HG03095 (cell line): ENCODE results near the gene ELMO1.

ENCODE experiments used
- ATAC-seq: cut with Tn5 transposase; IDR thresholded peaks from one replicate; pipeline ENCODE4 v1.9.1; 2021; ENCODE audit warnings: moderate library complexity; ENCODE audit not compliant: unreplicated experiment

Gene ELMO1

GRCh38 chr7:37201003-37201875 lies 247.4 kb downstream of the ELMO1 start:
- peak; percentile 56 for ATAC-seq

DNA sequence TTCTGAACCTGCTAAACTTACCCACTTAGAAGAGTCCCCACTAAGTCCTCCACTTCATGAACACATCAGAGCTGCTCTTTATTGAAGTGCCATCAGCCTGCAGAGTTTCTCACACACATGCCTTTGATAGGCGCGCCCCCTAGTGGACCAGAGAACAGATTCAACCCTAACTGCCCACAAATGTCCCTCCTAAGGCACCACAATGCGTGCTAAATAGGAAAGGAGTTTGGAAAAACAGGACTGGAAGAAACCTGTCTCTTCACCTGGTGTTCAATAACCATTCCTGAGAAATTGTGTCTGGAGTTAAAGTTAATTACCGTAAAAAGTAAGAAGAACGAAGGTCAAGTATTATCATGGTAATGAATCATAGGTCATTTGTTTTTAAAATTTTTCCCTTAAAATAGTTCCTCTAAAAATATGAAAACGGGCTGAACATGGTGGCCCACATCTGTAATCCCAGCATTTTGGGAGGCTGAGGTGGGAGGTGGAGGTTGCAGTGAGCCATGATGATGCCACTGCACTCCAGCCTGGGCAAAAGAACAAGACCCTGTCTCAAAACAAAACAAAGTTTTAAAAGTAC lies 249.7 kb downstream of the ELMO1 start:
- ATAC-seq: no peak

GRCh38 chr7:37198041-37198905 lies 250.4 kb downstream of the ELMO1 start:
- no peak for ATAC-seq

GRCh38 chr7:37197108-37197507 lies 251.6 kb downstream of the ELMO1 start:
- no peak for ATAC-seq

- no peak for ATAC-seq
Observed at GRCh38 chr7:37196676-37197075, 252.0 kb downstream of the ELMO1 start.

DNA sequence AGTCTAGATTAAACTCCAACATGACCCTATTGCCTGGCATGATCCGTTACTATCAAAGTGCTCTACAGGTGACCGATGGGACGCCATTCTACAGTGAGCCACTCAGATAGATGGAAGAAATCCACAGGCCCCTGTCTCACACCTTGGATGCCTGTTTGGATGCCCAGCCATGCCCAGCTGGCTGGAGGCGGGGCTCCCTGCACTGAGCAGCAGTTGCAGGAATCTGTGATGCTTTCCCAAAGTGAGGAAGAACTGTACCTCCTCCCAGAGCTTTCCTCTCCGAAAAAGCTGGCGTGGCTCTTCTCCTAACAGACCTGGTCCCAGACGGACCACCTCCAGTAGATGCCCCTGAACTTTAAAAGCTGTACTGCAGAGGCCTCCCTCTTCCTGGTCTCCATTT lies 253.3 kb downstream of the ELMO1 start:
- ATAC-seq: no peak

- ATAC-seq: no peak
Observed at GRCh38 chr7:37194943-37195342, 253.7 kb downstream of the ELMO1 start.

GRCh38 chr7:37193775-37194135 lies 254.9 kb downstream of the ELMO1 start:
- no peak for ATAC-seq

DNA sequence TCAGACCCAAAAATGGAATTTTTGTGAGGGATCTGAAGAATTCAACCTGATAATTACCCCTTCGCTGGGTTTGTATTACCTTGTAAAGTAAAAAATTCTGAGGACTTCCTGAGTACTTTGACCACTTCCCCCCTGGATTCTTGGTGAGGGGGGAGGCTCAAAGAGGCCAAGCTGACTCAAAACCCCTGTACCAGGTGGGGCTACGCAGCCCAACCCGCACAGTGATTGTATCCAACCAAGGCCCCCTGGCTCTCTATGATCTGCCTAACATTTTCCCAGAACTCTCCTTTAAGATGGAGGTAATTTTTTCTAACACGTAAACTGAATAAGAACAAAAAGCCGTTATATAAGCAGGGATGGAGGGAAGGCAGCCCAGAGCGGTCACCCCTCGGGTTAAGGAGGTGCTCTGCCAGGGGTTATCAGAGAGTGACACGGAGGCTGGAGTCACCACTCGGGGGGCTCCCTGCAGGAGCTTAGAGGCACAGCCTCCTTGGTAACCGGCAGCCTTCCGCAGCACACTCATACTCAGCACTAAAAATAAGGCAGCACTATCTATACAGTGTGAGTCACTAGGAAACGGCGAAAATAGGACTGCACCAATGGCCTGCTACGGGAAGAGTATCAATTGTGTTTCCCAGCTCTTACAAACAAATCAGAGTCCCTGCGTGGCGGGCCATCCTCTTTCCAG lies 255.4 kb downstream of the ELMO1 start:
- no peak for ATAC-seq

GRCh38 chr7:37191797-37192196 lies 256.9 kb downstream of the ELMO1 start:
- ATAC-seq: no peak

- ATAC-seq: no peak
Observed at GRCh38 chr7:37187179-37187578, 261.5 kb downstream of the ELMO1 start.

DNA sequence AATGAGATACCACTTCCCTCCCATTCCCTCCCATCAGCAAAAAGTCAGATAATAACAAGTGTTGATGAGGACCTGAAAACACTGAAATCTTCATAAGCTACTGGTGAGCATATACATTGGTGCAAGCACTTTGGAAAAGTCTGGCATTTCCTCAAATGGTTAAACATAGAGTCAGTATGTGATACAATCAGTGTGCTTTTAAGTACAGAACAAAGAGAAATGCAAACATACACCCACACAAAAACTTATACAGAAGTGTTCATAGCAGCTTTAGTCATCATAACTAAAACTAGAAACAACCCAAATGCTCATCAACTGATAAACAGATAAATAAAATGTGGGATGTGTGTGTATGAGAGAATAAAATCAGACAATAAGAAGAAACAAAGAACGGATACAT lies 261.9 kb downstream of the ELMO1 start:
- ATAC-seq: no peak

GRCh38 chr7:37181550-37181932 lies 267.1 kb downstream of the ELMO1 start:
- ATAC-seq: no peak

DNA sequence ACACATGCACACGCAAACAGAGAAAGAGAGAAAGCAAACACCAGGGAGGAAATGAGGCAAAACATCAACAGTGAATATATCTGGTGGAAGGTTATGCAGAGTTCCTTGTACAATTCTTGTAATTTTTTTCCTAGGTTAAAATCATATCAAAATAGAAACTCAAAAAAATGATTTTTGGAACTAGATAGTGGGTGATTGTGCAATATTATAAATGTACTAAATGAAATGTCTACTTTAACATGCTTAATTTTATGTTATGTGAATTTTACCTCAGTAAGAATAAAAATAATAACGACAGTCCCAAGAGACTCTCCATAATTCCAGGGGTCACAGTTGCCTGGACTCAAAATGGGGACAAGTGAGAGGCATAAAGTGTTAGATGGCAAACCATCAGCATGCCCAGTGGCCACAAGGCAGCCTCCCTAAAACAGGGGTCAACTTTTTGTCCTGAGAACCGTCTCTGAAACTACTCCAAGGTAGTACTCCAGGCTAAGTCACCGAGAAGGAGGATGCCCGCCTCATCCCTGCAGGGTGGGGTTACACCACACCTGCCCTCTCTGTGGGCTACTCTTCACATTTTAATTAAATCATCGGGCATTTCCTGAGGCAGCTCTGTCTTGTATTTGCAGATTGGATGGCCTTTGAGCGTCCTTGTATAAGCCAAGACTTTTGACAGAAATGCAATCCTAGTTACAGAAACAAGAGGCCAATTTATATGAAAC lies 267.7 kb downstream of the ELMO1 start:
- ATAC-seq: no peak

DNA sequence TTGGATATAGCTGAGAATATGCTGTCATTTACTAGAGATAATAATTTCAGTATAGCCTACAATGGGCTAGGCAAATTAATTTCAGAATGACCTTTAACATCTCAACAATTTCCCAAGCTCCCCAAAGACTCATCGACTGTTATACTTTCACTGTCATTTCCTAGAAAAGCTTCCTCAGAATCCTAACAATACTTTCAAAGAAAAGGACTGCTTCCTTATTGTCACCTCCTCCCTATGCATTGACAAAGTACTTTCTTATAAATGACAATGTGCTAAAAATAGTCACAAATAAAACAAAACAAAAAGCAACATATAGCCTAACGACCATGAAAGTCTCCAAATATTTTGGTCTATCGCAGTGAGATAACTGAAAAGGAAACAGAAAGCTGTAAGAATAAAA lies 272.6 kb downstream of the ELMO1 start:
- no peak for ATAC-seq

DNA sequence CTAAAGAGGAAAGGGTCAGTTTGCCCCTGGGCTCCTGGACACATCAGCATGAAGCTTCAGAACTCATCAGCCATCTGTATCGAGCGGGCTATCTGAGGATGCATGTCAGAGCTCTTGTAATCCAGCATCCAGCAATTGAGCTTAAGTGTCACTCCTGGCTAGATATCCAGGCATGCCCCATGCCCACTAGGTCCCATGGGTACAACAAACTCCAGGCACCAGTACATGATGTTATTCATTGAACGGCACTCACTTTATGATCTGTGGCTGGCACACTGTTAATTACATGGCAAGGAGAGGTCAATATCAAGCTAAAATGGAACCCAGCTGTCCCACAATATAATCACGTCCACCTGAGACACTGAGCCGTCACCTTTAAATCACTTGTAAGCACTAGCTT lies 274.2 kb downstream of the ELMO1 start:
- ATAC-seq: no peak

DNA sequence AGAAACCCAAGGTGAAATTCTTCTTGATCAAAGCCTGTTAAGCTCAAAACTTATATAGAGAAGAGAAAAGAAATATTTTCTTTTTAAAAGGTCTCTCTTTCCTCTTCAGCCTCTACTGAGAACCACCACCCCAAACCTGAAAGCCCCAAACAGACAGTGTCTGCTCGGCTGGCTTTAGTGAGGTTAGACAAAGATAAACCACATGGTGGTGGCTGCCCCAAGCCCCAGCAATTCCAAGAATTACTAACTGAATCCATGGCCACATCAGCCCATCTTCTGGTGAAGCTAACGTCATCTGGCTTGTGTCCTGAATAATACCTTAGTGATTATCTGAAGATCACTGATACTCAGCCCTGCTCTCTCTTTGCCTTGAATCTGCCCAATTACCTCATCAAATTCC lies 275.0 kb downstream of the ELMO1 start:
- no peak for ATAC-seq

GRCh38 chr7:37162106-37162505 lies 286.6 kb downstream of the ELMO1 start:
- ATAC-seq: no peak

- ATAC-seq: no peak
Observed at GRCh38 chr7:37160656-37161055, 288.0 kb downstream of the ELMO1 start.

DNA sequence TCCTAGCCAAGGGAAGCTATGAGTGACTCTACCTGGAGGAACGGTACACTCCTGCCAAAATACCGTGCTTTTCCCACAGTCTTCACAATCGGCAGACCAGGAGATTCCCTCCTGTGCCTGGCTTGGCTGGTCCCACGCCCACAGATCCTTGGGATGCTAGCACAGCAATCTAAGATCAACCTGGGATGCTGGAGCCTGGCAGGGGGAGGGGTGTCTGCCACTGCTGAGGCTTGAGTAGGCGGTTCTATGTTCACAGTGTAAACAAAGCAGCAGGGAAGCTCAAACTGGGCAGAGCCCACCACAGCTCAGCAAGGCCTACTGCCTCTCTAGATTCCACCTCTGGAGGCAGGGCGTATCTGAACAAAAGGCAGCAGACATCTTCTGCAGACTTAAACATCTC lies 295.3 kb downstream of the ELMO1 start:
- no peak for ATAC-seq
